Tongue (tissue), 2 donors: ENCODE data around the gene MRFAP1L1. TPM values are rescaled to one million over a fixed set of nuclear protein-coding genes. Genes with fewer than 3 reads are reported as not detected.
A peak's percentile ranks its signal among the peaks of the same experiment; 100 is the strongest.
"Not testable (repeated sequence)": the region's sequence is repeated elsewhere in the genome, so short reads cannot be mapped to it uniquely, and the experiment has no call there.

ENCODE experiments used
- DNase-seq: peaks from one replicate; pipeline ENCODE4 v3.0.0-alpha.2; 2015
- total RNA-seq: library from RNA; depleted of rRNA; stranded (reverse); fragments of >200 nt; gene quantifications from one replicate; pipeline ENCODE4 v1.2.3, GENCODE V29; 2014

Gene MRFAP1L1
- total RNA-seq, 1 donor from 2014 or later: 66.4 TPM

GRCh38 chr4:6733358-6734164, 23.9 kb upstream of the MRFAP1L1 start:
- no peak for DNase-seq

DNA sequence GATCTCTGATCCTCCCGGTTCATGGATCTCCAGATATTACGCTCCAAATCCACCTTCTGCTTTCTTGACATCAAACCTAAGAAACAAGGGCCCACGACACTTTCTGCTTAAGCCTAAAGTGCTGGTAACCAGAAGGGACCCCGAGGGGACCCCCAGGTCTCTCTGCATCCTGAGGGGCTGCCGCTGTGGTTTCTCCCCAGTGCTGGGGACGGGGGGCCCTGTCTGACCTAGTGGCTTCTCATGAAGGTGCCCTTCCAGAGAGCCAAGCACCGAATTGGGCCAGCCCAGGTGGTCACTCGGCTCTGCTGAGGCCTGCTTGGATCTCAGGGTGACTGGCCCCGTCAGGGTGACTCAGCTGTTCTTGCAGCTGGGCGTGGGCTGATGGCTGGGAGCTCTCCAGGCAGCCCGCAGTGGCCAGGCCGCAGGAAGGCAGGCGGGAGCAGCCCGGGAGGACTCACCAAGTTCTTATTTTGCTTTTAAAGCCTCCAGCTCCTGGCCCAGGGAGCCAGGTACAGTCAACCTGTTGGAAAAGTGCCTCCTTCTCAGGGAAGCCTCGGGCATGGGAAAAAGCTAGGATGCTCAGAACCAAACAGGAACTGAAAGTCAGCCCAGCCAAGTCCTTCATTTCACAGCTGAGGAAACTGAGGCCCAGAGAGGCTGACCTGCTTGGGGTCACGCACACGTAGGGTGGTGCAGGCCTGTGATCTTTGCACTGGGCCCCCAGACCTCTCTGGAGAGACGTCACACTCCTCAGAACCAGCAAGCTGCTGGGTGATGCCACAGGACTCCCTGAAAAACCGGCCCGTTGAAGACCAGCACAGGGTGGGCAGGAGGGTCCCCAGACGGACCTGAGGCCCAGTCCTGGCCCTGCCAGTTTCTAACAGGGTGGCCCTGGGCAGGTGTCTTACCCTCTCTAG, 23.0 kb upstream of the MRFAP1L1 start:
- peak; percentile 29 for DNase-seq

DNA sequence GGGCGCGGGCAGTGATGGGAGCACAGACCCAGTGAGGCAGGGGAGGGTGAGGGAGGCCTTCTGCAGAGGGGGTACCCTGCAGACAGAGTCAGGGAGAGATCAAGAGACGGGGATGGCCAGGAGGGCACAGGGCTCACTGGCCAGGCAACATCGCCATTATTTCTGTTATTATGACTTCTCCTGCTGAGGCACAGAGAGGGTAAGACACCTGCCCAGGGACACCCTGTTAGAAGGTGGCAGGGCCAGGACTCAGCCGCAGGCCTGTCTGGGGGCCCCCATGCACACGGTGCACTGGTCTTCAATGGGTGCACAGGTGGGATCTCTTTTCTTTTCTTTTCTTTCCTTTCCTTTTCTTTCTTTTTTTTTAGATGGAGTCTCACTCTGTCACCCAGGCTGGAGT, 22.1 kb upstream of the MRFAP1L1 start:
- no peak for DNase-seq

GRCh38 chr4:6731318-6731675, 21.6 kb upstream of the MRFAP1L1 start:
- DNase-seq: no peak

- DNase-seq: no peak
Measured at GRCh38 chr4:6730603-6731317, 21.1 kb upstream of the MRFAP1L1 start.

GRCh38 chr4:6728320-6729029, 18.8 kb upstream of the MRFAP1L1 start:
- no peak for DNase-seq

GRCh38 chr4:6727943-6728250, 18.2 kb upstream of the MRFAP1L1 start:
- no peak for DNase-seq

DNA sequence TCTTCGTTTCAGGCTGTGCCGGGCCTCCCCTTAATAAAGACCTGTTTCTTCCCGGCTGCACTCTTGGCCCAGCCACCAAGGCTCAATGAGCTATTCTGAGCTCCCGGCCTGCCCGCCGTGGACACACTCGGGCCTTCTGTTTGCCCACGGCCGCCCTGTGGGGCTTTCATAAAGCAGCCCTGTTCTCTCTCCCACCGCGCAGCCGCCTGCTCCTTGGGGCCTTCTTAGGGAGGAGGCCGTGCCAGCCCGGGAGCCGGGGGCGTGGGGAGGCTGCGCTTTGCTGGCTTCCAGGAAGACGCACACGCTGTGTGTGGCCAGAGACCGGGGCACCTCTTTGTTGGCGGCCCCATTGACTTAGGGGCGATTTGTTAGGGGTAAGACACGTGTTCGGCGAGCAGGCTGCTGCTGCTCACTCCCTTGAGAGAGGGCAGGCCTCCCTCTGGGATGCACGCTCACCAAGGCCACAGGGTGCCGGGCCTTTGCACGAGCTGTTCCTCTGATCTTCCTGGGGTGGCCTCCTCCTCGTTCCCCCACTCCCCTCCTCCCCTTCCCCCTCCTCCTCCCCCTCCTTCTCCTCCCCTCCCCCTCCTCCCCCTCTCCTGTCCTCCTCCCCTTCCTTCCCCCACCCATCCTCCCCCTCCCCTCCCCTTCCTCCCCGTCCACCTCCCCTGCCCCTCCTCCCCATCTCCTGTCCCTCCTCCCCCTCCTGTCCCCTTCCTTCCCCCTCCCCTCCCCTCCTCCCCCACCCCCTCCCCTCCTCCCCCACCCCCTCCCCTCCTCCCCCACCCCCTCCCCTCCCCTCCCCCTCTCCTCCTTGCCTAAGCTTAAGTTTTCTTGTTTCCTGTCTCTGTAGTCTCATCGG, 17.6 kb upstream of the MRFAP1L1 start:
- peak; percentile 67 for DNase-seq

GRCh38 chr4:6725427-6725961, 15.8 kb upstream of the MRFAP1L1 start:
- DNase-seq: not testable (repeated sequence)

GRCh38 chr4:6724421-6725111, 14.9 kb upstream of the MRFAP1L1 start:
- DNase-seq: no peak

- no peak for DNase-seq
Measured at GRCh38 chr4:6723851-6724250, 14.2 kb upstream of the MRFAP1L1 start.

GRCh38 chr4:6722891-6723290, 13.2 kb upstream of the MRFAP1L1 start:
- no peak for DNase-seq

GRCh38 chr4:6721121-6721520, 11.5 kb upstream of the MRFAP1L1 start:
- no peak for DNase-seq

DNA sequence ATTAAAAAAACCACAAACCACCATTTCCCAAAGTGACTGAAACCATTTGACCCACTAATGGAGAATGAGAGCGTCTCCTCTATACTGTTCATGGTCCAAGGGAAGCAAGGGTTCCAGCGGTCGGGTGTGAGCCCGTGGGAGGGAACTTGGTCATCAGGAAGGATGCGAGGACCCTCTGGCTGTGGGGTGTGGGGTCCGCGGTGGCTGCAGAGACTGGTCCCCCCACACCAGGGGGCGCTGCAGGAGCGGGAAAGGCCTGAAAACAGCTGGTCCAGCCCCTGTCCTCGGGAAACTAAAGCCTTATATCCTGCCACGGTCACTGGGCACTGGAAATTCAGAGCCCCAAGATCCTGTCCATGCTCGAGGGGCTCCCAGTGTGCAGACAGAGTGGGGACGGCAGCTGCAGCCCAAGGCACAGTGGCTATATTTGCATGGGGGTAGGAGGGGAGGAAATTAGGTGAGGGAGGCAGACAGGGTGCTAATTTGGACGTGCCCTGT, 10.6 kb upstream of the MRFAP1L1 start:
- DNase-seq: peak; percentile 92

DNA sequence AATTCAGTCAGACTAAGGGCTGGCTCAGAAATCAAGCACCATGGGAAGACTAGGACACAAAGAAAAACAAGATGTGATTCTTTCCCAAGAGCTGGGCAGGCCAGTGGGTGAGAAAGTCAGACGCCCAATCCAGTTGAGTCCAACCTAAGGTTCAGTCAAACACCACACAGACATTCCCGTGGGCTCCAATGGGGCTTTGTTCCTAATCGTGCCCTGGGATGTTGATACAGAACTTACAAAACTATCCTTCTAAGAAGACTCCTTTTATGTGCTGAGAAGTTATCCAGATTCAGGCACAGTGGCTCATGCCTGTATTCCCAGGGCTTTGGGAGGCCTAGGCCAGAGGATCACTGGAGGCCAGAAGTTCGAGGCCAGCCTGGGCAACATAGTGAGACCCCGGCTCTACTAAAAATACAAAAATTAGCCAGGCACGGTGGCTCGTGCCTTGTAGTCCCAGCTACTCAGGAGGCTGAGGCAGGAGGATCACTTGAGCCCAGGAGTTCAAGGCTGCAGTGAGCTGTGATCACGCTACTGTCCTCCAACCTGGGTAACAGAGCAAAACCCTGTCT, 10.0 kb upstream of the MRFAP1L1 start:
- no peak for DNase-seq

- no peak for DNase-seq
Measured at GRCh38 chr4:6718932-6719610, 9.4 kb upstream of the MRFAP1L1 start.

DNA sequence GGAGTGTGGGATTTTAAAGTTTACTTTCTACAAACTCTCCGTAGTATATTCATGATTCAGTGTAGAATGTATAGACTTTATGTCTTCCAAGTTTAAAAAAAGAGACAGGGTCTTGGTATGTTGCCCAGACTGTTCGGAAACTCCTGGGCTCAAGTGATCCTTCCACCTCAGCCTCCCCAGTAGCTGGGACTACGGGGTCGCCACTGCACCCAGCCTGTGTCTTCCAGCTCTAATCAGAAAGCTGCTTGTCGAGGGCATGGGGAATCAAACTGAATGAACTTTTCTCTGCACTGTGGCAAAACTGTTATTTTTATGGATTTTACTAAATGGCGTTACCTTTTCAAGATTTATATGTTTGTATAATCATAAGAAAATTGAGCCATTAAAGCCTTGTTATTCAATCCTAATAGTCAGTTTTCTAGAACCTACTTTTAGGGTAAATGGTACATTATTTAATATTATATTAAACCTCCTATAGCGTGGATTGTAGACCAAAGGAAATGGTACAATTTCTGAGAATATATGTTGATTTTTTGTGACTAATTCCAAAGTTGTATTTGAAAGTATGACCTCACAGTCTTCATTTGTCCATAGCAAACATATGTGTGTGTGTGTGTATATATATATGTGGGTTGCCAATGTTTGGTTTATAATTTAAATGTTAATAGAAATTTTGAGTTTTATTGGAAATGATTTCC, 7.4 kb upstream of the MRFAP1L1 start:
- DNase-seq: no peak
